Endothelial cell of umbilical vein (primary cell): ENCODE results near the gene MAPKAP1. TPM values are rescaled to one million over a fixed set of nuclear protein-coding genes. Genes with fewer than 3 reads are reported as not detected.

Experiments
- BruUV-seq: library from RNA; stranded (reverse); fragments of 400-500 nt; replicated peaks from 2 replicates; lab custom pipeline; 2021; lab: Mats Ljungman, UMichigan
- CTCF ChIA-PET: fragments of 300-600, 350-600 bp; sonication (Branson Sonifier 250); formaldehyde crosslinking; loops from one replicate; lab custom pipeline; 2021; ENCODE audit warnings: antibody characterized with exemption, inconsistent platforms; lab: Charles Lee
- POLR2A ChIA-PET: fragments of 300-600, 350-600 bp; sonication (Branson Sonifier 250); formaldehyde crosslinking; loops from one replicate; lab custom pipeline; 2021; ENCODE audit warnings: antibody characterized with exemption, inconsistent platforms; lab: Charles Lee
- DNase-seq: peaks from one replicate; pipeline ENCODE4 v3.0.0-alpha.2; 2011; ENCODE audit warnings: low read depth, low spot score
- FAIRE-seq: peaks from 2 replicates; lab custom pipeline; 2011; peaks lifted over from hg19 to GRCh38; lab: Jason Lieb, UNC
- H2AFZ ChIP-seq: 2 replicates; pipeline ENCODE4 v1.6.0; 2012; ENCODE audit warnings: low read depth, low read length, control low read depth, inconsistent platforms
- H3K27ac ChIP-seq: 2 replicates; pipeline ENCODE4 v1.5.1; 2011; ENCODE audit warnings: low read depth, mild to moderate bottlenecking, control low read depth, low read length, moderate library complexity; ENCODE audit not compliant: insufficient read depth
- H3K27me3 ChIP-seq, 2 experiments: 2 replicates each; pipeline versions ENCODE4 v1.6.0 to v1.6.1; 2011; ENCODE audit warnings: low read length in 2 of 2, mixed read lengths in 1 of 2; ENCODE audit not compliant: control insufficient read depth in 2 of 2, insufficient read depth in 2 of 2
- H3K36me3 ChIP-seq, 2 experiments: 2 replicates in 1 of 2; 3 replicates in 1 of 2; pipeline ENCODE4 v1.5.1; 2011; ENCODE audit warnings: low read length in 2 of 2, mild to moderate bottlenecking in 1 of 2, moderate library complexity in 1 of 2; ENCODE audit not compliant: control insufficient read depth in 2 of 2, insufficient read depth in 2 of 2; ENCODE audit errors: extremely low read depth in 1 of 2
- H3K4me1 ChIP-seq: 3 replicates; pipeline ENCODE4 v1.5.1; 2011; ENCODE audit warnings: mild to moderate bottlenecking, low read length; ENCODE audit not compliant: control insufficient read depth, insufficient read depth; ENCODE audit errors: extremely low read depth
- H3K4me2 ChIP-seq: 2 replicates; pipeline ENCODE4 v1.6.1; 2011; ENCODE audit warnings: low read length, control low read depth, mixed read lengths; ENCODE audit not compliant: insufficient read depth
- H3K4me3 ChIP-seq, 3 experiments: fragments of 200-600 bp in 1 of 3; sonication (generic), shearing (Covaris generic) in 1 of 3; replicated peaks in 1 of 3; 2 replicates each; pipeline ENCODE4 v1.5.1; 2011 to 2016; ENCODE audit warnings: control low read depth in 3 of 3, low read length in 3 of 3, mild to moderate bottlenecking in 2 of 3, inconsistent platforms in 1 of 3, low read depth in 1 of 3, moderate library complexity in 1 of 3; ENCODE audit not compliant: insufficient read depth in 1 of 3
- H3K79me2 ChIP-seq: 2 replicates; pipeline ENCODE4 v1.6.0; 2012; ENCODE audit warnings: low read length, inconsistent platforms; ENCODE audit not compliant: control insufficient read depth, insufficient read depth
- H3K9ac ChIP-seq: replicated peaks from 2 replicates; pipeline ENCODE3; 2011; ENCODE audit warnings: low read length, control low read depth; ENCODE audit not compliant: insufficient read depth; ENCODE audit errors: extremely low read depth
- H3K9me1 ChIP-seq: replicated peaks from 3 replicates; pipeline ENCODE4 v1.6.0; 2011; ENCODE audit warnings: mild to moderate bottlenecking, low read length; ENCODE audit not compliant: control insufficient read depth, insufficient read depth; ENCODE audit errors: extremely low read depth
- H3K9me3 ChIP-seq: replicated peaks from 2 replicates; pipeline ENCODE4 v1.5.1; 2012; ENCODE audit warnings: low read length, inconsistent platforms; ENCODE audit not compliant: control insufficient read depth, insufficient read depth
- H4K20me1 ChIP-seq: replicated peaks from 2 replicates; pipeline ENCODE3; 2011; ENCODE audit warnings: mild to moderate bottlenecking, low read length; ENCODE audit not compliant: control insufficient read depth, insufficient read depth; ENCODE audit errors: extremely low read depth
- CTCF ChIP-seq, 2 donors: IDR thresholded peaks; 1 replicate in 1 of 2; 2 replicates in 1 of 2; pipeline ENCODE4 v1.5.1; 2011; ENCODE audit warnings: low read length in 2 of 2, mild to moderate bottlenecking in 2 of 2, moderate library complexity in 2 of 2, control low read depth in 1 of 2, inconsistent platforms in 1 of 2, low read depth in 1 of 2; ENCODE audit not compliant: insufficient read depth in 1 of 2; ENCODE audit errors: extremely low read depth in 1 of 2
- EZH2 ChIP-seq: IDR thresholded peaks from 2 replicates; pipeline ENCODE4 v1.6.1; 2012; ENCODE audit warnings: borderline replicate concordance, low read depth, mild to moderate bottlenecking, moderate library complexity, low read length, inconsistent platforms; ENCODE audit not compliant: severe bottlenecking
- FOS ChIP-seq: IDR thresholded peaks from 2 replicates; pipeline ENCODE4 v1.6.1; 2011; ENCODE audit warnings: mild to moderate bottlenecking, low read length, moderate library complexity, borderline replicate concordance; ENCODE audit not compliant: insufficient read depth
- GATA2 ChIP-seq: IDR thresholded peaks from 2 replicates; pipeline ENCODE4 v1.7.0; 2011; ENCODE audit warnings: low read depth, mild to moderate bottlenecking, moderate library complexity, mixed read lengths, low read length; ENCODE audit not compliant: insufficient read length, insufficient read depth
- JUN ChIP-seq: IDR thresholded peaks from 2 replicates; pipeline ENCODE4 v1.6.1; 2011; ENCODE audit warnings: borderline replicate concordance, low read depth; ENCODE audit not compliant: insufficient read length, insufficient read depth
- MAX ChIP-seq: IDR thresholded peaks from 2 replicates; pipeline ENCODE4 v1.6.1; 2011; ENCODE audit not compliant: insufficient read depth, insufficient read length
- MYC ChIP-seq: IDR thresholded peaks from one replicate; pipeline ENCODE4 v1.6.1; 2011; ENCODE audit warnings: mild to moderate bottlenecking, low read depth, low read length
- POLR2A ChIP-seq: IDR thresholded peaks from 2 replicates; pipeline ENCODE4 v1.6.1; 2012; ENCODE audit warnings: low read depth, mild to moderate bottlenecking, control low read depth, low read length
- POLR2AphosphoS5 ChIP-seq: IDR thresholded peaks from 2 replicates; pipeline ENCODE4 v1.6.1; 2012; ENCODE audit warnings: low read depth, mild to moderate bottlenecking, control low read depth, low read length, moderate library complexity; ENCODE audit not compliant: insufficient read depth
- dilution Hi-C: fragments of 300-500 bp; cut with MboI; formaldehyde crosslinking; loops from one replicate; pipeline ENCODE4 v1.15.0; 2019; ENCODE audit warnings: low sequenced_read_pairs; ENCODE audit not compliant: extremely low pct_ligation_motif_present
- intact Hi-C: fragments of 100-400 bp; cut with micrococcal nuclease; formaldehyde crosslinking; loops from one replicate; pipeline ENCODE4 v1.10.0; 2022
- polyA plus RNA-seq, 4 experiments: library from polyadenylated mRNA; depleted of rRNA in 3 of 4; stranded (reverse) in 3 of 4; unstranded in 1 of 4; fragments of >200 nt; gene quantifications; 2 replicates each; pipeline versions ENCODE4 v1.2.1 to v1.2.3, GENCODE V29; 2011 to 2012; ENCODE audit warnings: missing spikeins in 1 of 4
- total RNA-seq: library from RNA; stranded (reverse); gene quantifications from 2 replicates; pipeline ENCODE4 v1.2.3, GENCODE V29; 2021

The MAPKAP1 gene
- total and polyA plus RNA-seq, 2 donors (not counting 3 experiments of a cell fraction or from before 2014, with no cell fraction given), result 61.9 to 99.1 TPM

- ChIA-PET CTCF (no interaction called here), POLR2A (no interaction called here)
- DNase-seq (no peak), FAIRE-seq (no peak)
- dilution Hi-C loops (no loop called here), intact Hi-C loops (no loop called here)
- TF ChIP-seq CTCF (IDR thresholded peaks at IDR 0.05; ENCODE audit: extremely low read depth in 1 of 2, insufficient read depth in 1 of 2, low read depth in 1 of 2, low read length in 2 of 2) (no peak), POLR2A (no peak), MAX (no peak), MYC (no peak), GATA2 (no peak), POLR2AphosphoS5 (no peak), FOS (no peak), EZH2 (no peak), JUN (no peak)
- no peaks in the 10 kb centered on the region for H3K9me3 ChIP-seq
- no peak overlapping the region for H3K27ac ChIP-seq
- no peaks in the 10 kb centered on the region for H3K27me3 ChIP-seq
- no peak overlapping the region for H3K4me3 ChIP-seq
- no peak overlapping the region for H3K9ac ChIP-seq
- peaks cover 18% of the 10 kb centered on the region for H3K4me1 ChIP-seq
- H3K79me2 ChIP-seq, result no peaks in the 10 kb centered on the region
- H3K4me2 ChIP-seq, result no peak overlapping the region
- no TSS peak for BruUV-seq
- no peaks in the 10 kb centered on the region for H3K9me1 ChIP-seq
- no peak overlapping the region for H2AFZ ChIP-seq
- H4K20me1 ChIP-seq, result no peaks in the 10 kb centered on the region
- H3K36me3 ChIP-seq, result no peaks in the 10 kb centered on the region
Measured at GRCh38 chr9:125477089-125477544, 229.9 kb downstream of the MAPKAP1 start.
